ENCODE measurements around the gene OR7C1. TPM values are rescaled to one million over a fixed set of nuclear protein-coding genes. Genes with fewer than 3 reads are reported as not detected.

The OR7C1 gene
- not detected in 2 replicates for total RNA-seq

DNA sequence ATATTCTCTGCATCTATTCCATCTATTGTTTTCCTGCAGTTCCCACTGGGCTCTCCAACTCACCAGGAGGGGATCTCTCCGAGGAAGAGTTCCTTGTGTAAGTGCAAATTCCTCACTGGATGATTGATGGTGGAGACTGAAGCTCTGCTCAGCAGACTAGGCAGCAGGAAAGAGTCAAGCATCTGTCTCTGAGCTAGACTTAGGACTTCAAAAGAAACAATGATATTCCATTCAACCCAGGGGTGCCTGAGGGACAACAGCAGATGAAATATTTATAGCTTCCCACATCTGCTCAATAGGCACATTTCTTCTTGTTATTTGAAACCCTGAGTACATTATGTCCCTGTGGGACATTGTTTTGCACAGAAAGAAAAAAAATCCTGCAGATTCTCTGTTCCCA lies at the start of gene OR7C1, which contains the start of gene OR7A5:
Gene OR7C1 (minus strand): TSS at position 175 of the 400 bp plus-strand sequence. CDS start 35,049 bp downstream, outside the sequence.
Gene OR7A5 (minus strand): TSS at position 175 of the 400 bp plus-strand sequence. CDS start 6,944 bp downstream, outside the sequence.

DNA sequence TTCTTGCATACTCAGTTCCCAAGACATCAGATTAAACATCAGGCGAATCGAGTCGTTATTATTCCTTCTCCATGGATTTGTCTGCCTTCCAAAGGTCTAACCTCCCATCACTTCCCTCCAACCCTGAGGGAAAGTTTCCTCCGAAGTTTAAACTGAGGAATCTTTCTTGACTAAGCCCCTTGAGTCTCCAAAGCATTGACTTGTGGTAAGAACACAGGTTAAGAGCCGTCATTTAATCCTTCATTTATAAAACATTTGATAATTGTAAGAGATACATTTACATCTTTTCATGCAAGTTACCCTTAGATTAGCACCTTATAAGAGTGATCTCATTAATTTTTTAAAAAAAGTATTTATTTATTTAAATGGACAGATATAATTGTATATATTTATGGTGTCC lies 13.8 kb upstream of the OR7C1 start, which contains the start of gene OR7A10:
Gene OR7A10 (minus strand): TSS at position 101 of the 400 bp plus-strand sequence. CDS start 7,045 bp downstream, outside the sequence.

DNA sequence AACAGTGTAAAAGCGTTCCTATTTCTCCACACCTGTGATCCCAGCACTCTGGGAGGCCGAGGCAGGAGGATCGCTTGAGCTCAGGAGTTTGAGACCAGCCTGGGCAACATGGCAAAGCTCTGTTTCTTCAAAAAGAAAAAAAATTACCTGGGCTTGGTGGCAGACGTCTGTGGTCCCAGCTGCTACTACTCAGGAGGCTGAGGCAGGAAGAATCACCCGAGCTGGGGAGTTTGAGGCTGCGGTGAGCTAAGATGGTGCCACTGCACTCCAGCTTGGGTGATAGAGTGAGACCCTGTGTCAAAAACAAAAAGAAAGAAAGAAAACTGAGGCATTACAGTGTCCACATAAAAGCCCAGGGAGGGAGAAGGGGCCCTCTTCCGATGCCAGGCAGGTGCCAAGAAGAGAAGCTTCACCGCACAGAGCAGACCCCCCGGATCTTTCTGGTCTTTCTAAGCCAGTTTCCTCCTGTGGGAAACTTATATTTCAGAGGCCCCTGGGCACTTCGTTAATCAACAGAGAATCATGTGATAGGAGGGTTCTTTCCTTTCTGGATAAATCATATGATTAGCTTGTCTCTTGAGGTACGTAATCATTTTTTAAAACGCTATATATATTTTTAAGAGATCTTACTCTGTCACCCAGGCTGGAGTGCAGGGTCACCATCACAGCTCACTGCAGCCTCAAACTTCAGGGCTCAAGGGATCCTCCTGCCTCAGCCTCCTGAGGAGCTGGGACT lies 56.7 kb downstream of the OR7C1 start, which contains the start of gene ADGRE2:
Gene ADGRE2 (minus strand): TSS at position 451 of the 736 bp plus-strand sequence. CDS start 1,804 bp downstream, outside the sequence.

Other genes starting within 250 kb of the OR7C1 start
- not detected in 2 replicates for gene ADGRE3, start 160.3 kb downstream of the OR7C1 start, total RNA-seq
- gene ZNF333, start 145.1 kb downstream of the OR7C1 start, total RNA-seq = 12.2 and 12.3 TPM in 2 replicates
- 0.71 and 1.0 TPM in 2 replicates for gene ADGRE2, start 56.6 kb downstream of the OR7C1 start, total RNA-seq
- gene OR7A5, start within 50 bp of the OR7C1 start, total RNA-seq = not detected in 2 replicates
- not detected in 2 replicates for gene OR7A10, start 13.7 kb upstream of the OR7C1 start, total RNA-seq
- gene OR7A17, start 50.9 kb upstream of the OR7C1 start, total RNA-seq = not detected in 2 replicates
- gene OR7C2, start 106.3 kb upstream of the OR7C1 start, total RNA-seq = not detected in 2 replicates
- under 0.01 TPM in 1 of 2 replicates, not detected in the other for gene SLC1A6, start 144.7 kb upstream of the OR7C1 start, total RNA-seq
- gene CASP14, start 214.3 kb upstream of the OR7C1 start, total RNA-seq = under 0.01 TPM in 2 replicates
- gene OR1I1, start 247.0 kb upstream of the OR7C1 start, total RNA-seq = not detected in 2 replicates

Data from nasal cavity respiratory epithelium epithelial cell of viscerocranial mucosa (primary cell).